GM08714 (cell line): Measurements from ENCODE around the gene FANCB.
A peak's percentile ranks its signal among the peaks of the same experiment; 100 is the strongest.

Source experiments
- H3K4me3 ChIP-seq: fragments of 200-500 bp; sonication (Bioruptor generic); 2 replicates; pipeline ENCODE4 v1.5.1; 2014; ENCODE audit warnings: mild to moderate bottlenecking, low read length, inconsistent platforms
- ZNF274 ChIP-seq: IDR thresholded peaks from 2 replicates; pipeline ENCODE4 v1.6.1; 2012; ENCODE audit warnings: mild to moderate bottlenecking, low read depth, low read length

The FANCB gene

DNA sequence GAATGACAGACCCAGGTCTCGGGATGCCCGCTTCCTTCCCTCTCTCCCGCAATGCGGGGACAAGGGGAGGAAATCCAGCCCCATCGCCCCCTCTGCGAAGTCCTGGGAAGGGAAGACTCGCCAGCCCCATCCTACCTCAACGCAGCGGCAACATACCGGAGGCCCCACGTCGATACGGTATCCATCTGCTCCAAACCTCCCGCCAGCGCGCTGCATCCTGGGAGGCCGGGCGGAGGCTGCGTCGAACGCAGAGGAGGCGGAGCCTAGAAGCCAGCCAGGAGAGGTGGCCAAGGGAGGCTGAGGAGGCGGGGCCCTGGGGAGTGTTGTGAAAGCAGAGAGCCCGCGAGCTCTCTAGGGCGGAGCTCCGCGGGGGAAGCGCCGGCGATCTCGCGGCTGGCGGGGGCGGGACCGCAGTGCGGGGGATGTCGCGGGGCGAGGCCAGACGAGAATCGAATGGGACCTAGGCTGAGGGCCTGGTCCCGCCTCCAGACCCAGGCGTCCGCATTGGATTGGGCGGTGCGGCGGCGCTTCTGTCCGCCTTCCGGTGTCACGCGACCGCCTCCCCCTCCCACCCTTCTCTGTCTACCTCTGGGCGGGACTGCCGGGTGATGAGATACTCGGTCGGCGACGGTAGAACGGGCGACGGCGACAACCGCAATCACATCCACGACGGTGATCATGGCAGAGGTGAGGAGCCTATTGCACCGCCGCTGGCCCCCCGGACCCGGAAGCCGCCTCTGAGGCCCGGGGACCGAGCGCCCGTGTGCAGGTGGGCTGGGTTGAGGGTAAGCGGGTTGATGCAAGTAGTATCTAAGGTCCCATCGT, at the start of gene FANCB, which contains the start of gene MOSPD2:
Gene FANCB (minus strand): TSS at position 219 of the 825 bp plus-strand sequence. CDS start 7,559 bp downstream, outside the sequence.
Gene MOSPD2 (plus strand): TSS at position 571 of the 825 bp plus-strand sequence. CDS start 108 bp downstream, at position 679.
- peak within 1 kb of the TSS; percentile 92 for H3K4me3 ChIP-seq
- no peak for TF ChIP-seq ZNF274

DNA sequence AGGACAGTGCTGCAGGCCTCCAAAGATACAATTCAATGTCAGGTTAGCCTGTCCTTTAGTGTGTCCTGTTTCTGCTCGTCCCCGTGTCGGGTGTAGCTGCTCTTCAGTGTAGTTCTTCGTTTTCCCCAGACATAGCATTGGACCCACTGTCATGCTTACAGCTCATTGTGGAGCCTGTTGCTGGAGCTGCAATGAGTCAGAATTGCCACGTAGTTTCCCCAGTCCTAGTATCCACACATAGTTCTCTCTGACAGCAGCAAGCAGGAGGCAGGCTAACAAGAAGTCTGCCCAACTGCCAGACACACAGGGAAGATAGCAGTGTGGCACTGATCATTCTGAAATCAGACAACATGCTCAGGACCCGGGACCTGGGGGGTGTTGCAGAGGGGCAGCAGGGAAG, 49.6 kb upstream of the FANCB start:
- no peak for TF ChIP-seq ZNF274
- no peak overlapping the region for H3K4me3 ChIP-seq

- TF ChIP-seq ZNF274 = no peak
- no peak overlapping the region for H3K4me3 ChIP-seq
These were observed 47.3 kb upstream of the FANCB start for GRCh38 chrX:14920196-14920595.

DNA sequence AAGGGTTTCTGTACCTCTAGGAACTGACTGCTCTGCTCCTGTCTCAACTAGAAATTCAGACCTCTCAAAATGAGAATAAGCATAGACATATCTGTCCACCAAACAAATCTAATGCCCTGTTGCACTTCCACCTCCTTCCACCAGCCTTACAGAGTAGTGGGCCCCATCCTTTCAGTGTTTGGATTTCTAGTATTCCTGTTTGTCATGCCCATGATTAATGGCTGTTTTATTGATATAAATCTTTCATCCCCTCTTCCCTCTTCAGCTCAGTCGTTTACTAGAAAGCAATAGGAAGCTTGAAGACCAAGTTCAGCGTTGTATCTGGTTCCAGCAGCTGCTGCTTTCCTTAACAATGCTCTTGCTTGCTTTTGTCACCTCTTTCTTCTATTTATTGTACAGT, 46.5 kb upstream of the FANCB start:
- H3K4me3 ChIP-seq = no peak overlapping the region
- no peak for TF ChIP-seq ZNF274

GRCh38 chrX:14916017-14916674, 43.3 kb upstream of the FANCB start:
- H3K4me3 ChIP-seq = no peak overlapping the region
- no peak for TF ChIP-seq ZNF274

GRCh38 chrX:14915596-14915995, 42.7 kb upstream of the FANCB start:
- no peak for TF ChIP-seq ZNF274
- no peak overlapping the region for H3K4me3 ChIP-seq

GRCh38 chrX:14913241-14913640, 40.4 kb upstream of the FANCB start:
- H3K4me3 ChIP-seq = no peak overlapping the region
- TF ChIP-seq ZNF274 = no peak

DNA sequence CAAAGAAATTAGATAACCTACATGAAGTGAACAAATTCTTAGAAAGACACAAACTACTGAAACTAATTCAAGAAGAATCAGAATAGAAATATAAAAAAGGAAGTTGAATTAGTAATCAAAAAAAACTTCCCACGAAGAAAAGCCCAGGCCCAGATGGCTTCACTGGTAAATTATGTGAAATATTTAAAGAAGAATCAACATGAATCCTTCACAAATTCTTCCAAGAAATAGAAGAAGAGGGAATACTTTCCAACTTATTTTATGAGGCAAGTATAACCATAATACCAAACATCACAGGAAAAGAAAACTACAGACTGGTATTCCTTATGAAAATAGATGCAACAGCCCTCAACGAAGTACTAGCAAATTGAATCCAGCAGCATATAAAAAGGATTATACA, 31.0 kb upstream of the FANCB start:
- TF ChIP-seq ZNF274 = no peak
- H3K4me3 ChIP-seq = no peak overlapping the region

DNA sequence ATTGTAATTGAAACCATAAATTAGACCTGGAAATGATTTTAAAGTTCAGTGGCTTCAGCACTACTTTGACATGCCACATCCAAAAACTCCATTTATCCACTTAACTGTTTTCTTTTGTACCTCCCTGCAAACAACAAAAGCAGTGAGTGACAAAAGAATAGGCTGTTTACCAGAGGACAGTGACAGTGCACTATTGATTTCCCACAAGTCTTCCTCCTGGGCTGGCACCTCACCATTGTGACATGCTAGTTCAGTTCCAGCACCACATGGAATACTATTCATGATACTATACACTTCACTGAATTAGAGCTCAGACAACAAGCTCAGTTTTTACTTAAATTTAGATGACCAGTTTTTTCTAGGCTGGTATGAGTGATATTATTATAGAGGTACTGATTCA, 29.7 kb upstream of the FANCB start:
- no peak for TF ChIP-seq ZNF274
- no peak overlapping the region for H3K4me3 ChIP-seq

- no peak overlapping the region for H3K4me3 ChIP-seq
- no peak for TF ChIP-seq ZNF274
These were observed 26.7 kb upstream of the FANCB start for GRCh38 chrX:14899607-14900006.

GRCh38 chrX:14897042-14897441, 24.2 kb upstream of the FANCB start:
- no peak for TF ChIP-seq ZNF274
- H3K4me3 ChIP-seq = no peak overlapping the region

DNA sequence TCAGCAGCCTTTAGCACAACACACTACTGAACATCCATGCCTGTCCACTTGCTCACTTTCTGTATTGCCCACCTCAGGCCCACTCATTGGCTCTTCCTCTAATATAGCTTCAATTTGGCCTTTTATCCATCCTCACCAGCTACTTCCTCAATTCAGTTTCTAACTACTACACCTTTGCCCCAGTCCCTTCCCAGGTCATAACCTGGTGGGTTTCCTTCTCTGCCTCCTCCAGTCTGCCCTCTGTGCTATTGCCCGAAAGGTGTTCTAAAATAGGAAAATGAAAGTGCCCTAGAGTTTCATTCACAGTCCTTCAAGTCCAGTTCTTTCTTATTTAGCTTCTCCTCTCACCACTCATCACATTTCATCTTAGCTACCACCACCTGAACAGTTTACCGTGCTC, 23.4 kb upstream of the FANCB start:
- H3K4me3 ChIP-seq = no peak overlapping the region

GRCh38 chrX:14886252-14886651, 13.4 kb upstream of the FANCB start:
- no peak overlapping the region for H3K4me3 ChIP-seq
- no peak for TF ChIP-seq ZNF274

More for the DNA sequence above, 23.4 kb upstream of the FANCB start:
- TF ChIP-seq ZNF274 = no peak

DNA sequence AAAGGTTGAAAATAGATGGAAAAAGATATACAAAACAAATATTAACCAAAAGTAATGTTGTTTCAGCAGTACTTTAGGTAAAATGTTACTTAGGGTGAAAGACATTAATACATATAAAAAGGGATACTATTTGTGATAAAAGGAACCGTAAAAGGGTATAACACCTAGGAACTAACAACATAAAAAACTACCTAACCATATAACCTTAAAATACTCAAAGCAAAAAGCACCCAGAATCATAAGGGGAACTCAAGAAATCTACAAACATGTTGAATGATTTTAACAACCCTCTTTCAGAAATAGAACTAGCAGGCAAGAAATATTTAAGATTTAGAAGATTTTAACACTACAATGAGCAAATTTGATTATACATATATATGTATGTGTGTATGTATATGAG, 11.8 kb upstream of the FANCB start:
- no peak for TF ChIP-seq ZNF274
- no peak overlapping the region for H3K4me3 ChIP-seq

DNA sequence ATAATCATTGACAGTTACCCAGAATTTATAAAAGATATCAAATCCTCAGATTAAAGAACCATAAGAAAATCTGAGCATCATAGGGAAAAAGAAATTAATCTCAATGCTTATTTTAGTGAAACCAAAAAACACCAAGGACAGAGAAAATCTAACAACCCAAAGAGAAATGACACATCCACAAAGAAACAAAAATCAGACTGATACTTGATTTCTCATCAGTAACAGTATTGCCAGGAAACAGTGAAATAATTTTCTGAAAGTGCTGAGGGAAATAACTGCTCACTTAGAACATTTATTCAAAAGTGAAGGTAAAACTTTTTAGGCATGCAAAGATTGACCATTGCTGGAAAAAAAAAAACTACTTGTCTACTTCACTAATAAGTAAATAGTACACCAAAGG, 11.0 kb upstream of the FANCB start:
- no peak for TF ChIP-seq ZNF274
- no peak overlapping the region for H3K4me3 ChIP-seq

DNA sequence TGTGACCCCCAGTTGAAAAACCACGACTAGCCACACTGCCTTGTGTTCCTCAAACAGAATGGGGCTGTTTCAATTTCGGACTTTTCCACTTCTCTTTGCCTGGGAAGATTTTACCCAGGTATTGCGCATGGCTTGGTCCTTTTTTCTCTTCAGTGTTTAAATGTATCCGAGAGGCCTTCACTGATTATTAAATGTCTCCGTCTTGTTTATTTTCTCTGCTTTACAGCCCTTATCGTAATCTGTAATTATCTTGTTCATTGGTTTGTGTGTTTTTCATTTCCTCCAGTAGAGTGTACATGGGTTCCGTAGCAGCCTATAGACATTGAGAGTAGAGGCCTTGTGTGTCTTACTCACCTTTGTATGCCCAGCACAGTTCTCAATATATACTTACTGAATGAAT, 2.8 kb upstream of the FANCB start:
- no peak for TF ChIP-seq ZNF274
- no peak overlapping the region for H3K4me3 ChIP-seq
